Measurements from ENCODE around the gene SURF6.
"Not testable (repeated sequence)": the region's sequence is repeated elsewhere in the genome, so short reads cannot be mapped to it uniquely, and the experiment has no call there.

The SURF6 gene

DNA sequence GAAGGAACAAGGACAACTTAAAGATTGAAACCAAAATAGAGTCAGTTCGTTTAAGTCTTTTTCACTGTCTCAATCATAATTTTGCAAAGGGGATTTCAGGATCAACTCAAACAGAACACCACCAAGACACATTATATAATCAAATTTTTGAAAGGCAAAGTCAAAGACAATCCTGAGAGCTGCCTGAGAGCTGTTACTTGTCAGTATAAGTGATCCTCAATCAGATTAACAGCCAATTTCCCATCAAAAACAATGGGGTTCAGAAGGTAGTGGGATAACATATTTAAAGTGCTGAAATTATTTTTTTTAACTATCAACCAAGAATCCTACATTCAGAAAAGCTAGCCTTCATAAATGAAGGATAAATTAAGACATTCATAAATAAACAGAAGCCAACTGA, 41.7 kb downstream of the SURF6 start:
- H3K9me3 ChIP-seq (ENCODE audit: insufficient read depth, low read depth, low read length) = peaks cover 33% of the 10 kb centered on the region
- no peaks in the 10 kb centered on the region for H3K36me3 ChIP-seq (ENCODE audit: insufficient read depth, low read depth, low read length)
- H3K27me3 ChIP-seq (ENCODE audit: insufficient read depth, low read length) = no peaks in the 10 kb centered on the region
- H3K9ac ChIP-seq (ENCODE audit: low read depth, low read length) = no peak overlapping the region
- no peak overlapping the region for H3K27ac ChIP-seq (ENCODE audit: low read length)
- H3K4me3 ChIP-seq (ENCODE audit: low read length) = no peak overlapping the region
- H3K4me1 ChIP-seq (ENCODE audit: insufficient read depth, low read length) = no peaks in the 10 kb centered on the region

DNA sequence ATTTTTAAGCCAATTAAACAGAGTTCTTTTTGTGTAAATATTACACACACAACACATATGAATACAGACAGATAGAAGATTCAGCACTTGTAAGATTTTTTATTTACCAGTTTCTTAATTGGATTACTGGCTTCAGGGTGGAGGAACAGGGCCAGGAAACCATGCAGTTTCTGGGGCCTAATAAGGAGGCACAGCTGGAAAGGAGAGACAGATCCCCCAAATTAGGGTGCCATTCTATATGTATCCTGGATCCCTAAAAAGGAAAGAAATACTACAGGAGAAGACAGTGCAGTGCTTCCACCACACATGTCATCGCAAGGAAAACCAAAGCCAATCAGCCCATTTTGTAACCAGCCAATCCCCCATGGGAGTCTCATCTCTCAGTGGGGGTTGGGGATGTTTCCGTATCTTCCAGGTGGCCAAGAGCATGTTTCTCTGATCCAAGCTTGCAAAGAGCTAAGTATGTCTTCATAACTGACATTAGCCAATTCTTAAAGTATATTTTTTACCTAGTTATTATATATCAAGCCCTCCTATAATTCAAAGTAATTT, 45.2 kb downstream of the SURF6 start:
- Histone ChIP-seq H3K36me3 (ENCODE audit: insufficient read depth, low read depth, low read length) (no peaks in the 10 kb centered on the region), H3K27ac (ENCODE audit: low read length) (no peak overlapping the region), H3K9ac (ENCODE audit: low read depth, low read length) (no peak overlapping the region), H3K9me3 (ENCODE audit: insufficient read depth, low read depth, low read length) (peaks cover 54% of the 10 kb centered on the region), H3K27me3 (ENCODE audit: insufficient read depth, low read length) (no peaks in the 10 kb centered on the region), H3K4me3 (ENCODE audit: low read length) (no peak overlapping the region), H3K4me1 (ENCODE audit: insufficient read depth, low read length) (no peaks in the 10 kb centered on the region)

DNA sequence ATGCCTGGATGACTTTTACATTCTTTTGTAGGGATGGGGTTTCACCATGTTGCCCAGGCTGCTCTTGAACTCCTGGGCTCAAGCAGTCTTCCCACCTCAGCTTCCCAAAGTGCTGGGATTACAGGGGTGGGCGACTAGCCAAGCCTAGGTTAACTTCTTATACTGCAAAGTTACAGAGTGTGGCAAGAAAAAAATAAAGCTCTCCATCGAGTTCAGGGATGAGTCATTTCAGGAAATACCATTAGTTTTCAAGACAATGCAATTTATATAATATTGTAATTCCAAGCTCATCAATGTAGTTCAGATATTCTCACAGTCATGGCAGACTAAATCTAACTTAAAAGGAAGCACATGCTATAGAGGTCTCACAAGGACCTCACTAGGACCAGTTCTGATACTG, 49.5 kb downstream of the SURF6 start:
- Histone ChIP-seq H3K27me3 (ENCODE audit: insufficient read depth, low read length) (no peaks in the 10 kb centered on the region), H3K9ac (ENCODE audit: low read depth, low read length) (no peak overlapping the region), H3K4me3 (ENCODE audit: low read length) (no peak overlapping the region), H3K9me3 (ENCODE audit: insufficient read depth, low read depth, low read length) (peaks cover 41% of the 10 kb centered on the region), H3K4me1 (ENCODE audit: insufficient read depth, low read length) (no peaks in the 10 kb centered on the region), H3K36me3 (ENCODE audit: insufficient read depth, low read depth, low read length) (no peaks in the 10 kb centered on the region), H3K27ac (ENCODE audit: low read length) (no peak overlapping the region)

DNA sequence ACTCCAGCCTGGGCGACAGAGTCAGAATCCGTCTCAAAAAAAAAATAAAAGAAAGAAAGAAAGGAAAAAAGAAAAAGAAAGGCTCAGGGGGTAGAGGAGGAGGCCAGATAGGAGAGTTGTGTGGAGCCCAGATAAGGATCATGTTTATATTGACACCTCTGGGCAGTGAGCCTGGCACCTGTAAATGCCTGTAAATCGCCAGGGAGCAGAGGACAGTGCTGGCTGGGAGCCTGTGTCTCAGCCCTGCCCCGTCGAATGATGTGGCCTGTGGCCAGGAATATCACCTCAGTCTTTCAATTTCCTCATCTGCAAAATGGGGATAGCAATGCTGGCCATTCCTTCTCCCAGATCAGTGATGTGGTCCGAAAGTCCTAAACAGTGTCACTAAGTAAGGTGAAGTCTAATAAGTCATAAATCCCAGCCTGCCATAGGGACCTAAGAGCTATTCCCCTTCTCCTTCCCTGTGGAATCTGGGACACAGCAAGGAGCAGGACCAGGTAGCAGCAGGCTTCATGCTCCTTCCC, 50.7 kb downstream of the SURF6 start:
- peaks cover 2% of the 10 kb centered on the region for H3K27me3 ChIP-seq (ENCODE audit: insufficient read depth, low read length)

DNA sequence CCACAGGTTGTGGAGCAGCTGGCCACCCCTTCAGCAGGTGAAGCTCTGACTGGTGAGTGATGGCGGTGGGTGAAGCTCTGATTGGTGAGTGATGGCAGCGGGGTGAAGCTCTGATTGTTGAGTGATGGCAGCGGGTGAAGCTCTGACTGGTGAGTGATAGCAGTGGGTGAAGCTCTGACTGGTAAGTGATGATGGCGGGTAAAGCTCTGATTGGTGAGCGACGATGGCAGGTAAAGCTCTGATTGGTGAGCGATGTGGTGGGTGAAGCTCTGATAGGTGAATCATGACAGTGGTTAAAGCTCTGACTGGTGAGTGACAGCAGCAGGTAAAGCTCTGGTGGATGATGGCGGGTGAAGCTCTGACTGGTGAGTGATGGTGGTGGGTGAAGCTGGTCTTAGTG, 51.6 kb downstream of the SURF6 start:
- H3K27ac ChIP-seq (ENCODE audit: low read length) = no peak overlapping the region
- H3K4me3 ChIP-seq (ENCODE audit: low read length) = no peak overlapping the region
- peaks cover 11% of the 10 kb centered on the region for H3K27me3 ChIP-seq (ENCODE audit: insufficient read depth, low read length)
- no peak overlapping the region for H3K9ac ChIP-seq (ENCODE audit: low read depth, low read length)
- peaks cover 21% of the 10 kb centered on the region; the same call in 1 of the 2 replicates for H3K9me3 ChIP-seq (ENCODE audit: insufficient read depth, low read depth, low read length)
- no peaks in the 10 kb centered on the region for H3K4me1 ChIP-seq (ENCODE audit: insufficient read depth, low read length)
- no peaks in the 10 kb centered on the region for H3K36me3 ChIP-seq (ENCODE audit: insufficient read depth, low read depth, low read length)

More for the DNA sequence above, 50.7 kb downstream of the SURF6 start:
- H3K36me3 ChIP-seq (ENCODE audit: insufficient read depth, low read depth, low read length) = no peaks in the 10 kb centered on the region
- no peak overlapping the region for H3K27ac ChIP-seq (ENCODE audit: low read length)
- H3K4me3 ChIP-seq (ENCODE audit: low read length) = no peak overlapping the region
- no peaks in the 10 kb centered on the region for H3K4me1 ChIP-seq (ENCODE audit: insufficient read depth, low read length)
- peaks cover 29% of the 10 kb centered on the region for H3K9me3 ChIP-seq (ENCODE audit: insufficient read depth, low read depth, low read length)
- no peak overlapping the region for H3K9ac ChIP-seq (ENCODE audit: low read depth, low read length)

DNA sequence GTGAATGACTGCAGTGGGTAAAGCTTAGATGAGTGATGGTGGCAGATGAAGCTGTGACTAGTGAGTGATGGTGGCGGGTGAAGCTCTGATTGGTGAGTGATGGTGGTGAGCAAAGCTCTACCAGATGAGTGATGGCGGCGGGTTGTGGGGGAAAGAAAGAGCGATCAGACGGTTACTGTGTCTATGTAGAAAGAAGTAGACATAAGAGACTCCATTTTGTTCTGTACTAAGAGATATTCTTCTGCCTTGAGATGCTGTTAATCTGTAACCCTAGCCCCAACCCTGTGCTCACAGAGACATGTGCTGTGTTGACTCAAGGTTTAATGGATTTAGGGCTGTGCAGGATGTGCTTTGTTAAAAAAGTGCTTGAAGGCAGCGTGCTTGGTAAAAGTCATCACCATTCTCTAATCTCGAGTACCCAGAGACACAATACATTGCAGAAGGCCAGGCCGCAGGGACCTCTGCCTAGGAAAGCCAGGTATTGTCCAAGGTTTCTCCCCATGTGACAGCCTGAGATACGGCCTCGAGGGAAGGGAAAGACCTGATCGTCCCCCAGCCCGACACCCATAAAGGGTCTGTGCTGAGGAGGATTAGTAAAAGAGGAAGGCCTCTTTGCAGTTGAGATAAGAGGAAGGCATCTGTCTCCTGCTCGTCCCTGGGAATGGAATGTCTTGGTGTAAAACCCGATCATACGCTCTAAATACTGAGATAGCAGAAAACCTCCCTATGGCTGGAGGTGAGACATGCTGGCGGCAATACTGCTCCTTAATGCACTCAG, 52.5 kb downstream of the SURF6 start:
- H3K4me1 ChIP-seq (ENCODE audit: insufficient read depth, low read length); H3K9ac ChIP-seq (ENCODE audit: low read depth, low read length); H3K36me3 ChIP-seq (ENCODE audit: insufficient read depth, low read depth, low read length); H3K4me3 ChIP-seq (ENCODE audit: low read length); H3K27ac ChIP-seq (ENCODE audit: low read length): not testable (repeated sequence)
- Histone ChIP-seq H3K9me3 (ENCODE audit: insufficient read depth, low read depth, low read length) (peaks cover 18% of the 10 kb centered on the region), H3K27me3 (ENCODE audit: insufficient read depth, low read length) (peaks cover 20% of the 10 kb centered on the region)

DNA sequence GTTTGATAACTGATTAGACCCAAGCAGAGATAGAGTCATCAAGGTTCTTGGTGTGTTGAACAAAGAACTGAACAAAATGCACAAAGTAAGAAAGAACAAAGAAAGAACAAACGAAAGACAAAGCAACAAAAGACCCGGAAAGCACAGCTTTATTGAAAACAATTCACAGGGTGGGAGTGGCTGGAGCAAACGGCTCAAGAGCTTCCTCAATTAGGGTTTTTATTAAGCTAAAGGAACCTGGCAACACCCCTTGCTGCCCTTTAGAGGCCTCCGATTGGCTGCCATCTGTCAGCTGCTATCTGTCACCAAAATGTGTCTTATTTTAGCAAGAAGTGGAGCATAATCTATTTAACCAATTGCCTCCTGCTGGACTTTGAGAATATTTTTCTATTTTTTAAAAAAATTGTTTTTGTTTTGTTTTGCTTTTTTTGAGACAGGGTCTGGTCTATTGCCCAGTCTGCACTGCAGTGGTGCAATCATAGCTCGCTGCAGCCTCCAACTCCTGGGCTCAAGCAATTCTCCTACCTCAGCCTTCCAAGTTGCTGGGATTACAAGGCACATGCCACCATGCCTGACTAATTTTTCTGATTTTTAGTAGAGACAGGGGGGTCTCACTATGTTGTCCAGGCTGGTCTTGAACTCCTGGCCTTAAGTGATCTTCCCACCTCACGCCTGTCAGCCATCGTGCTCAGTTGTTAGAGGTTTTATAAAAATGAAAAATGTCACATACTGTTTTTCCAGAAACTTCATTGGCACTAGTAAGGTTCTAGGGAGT, 53.3 kb downstream of the SURF6 start:
- H3K9me3 ChIP-seq (ENCODE audit: insufficient read depth, low read depth, low read length) = peaks cover 12% of the 10 kb centered on the region
- no peak overlapping the region for H3K9ac ChIP-seq (ENCODE audit: low read depth, low read length)
- no peaks in the 10 kb centered on the region for H3K4me1 ChIP-seq (ENCODE audit: insufficient read depth, low read length)
- no peaks in the 10 kb centered on the region for H3K36me3 ChIP-seq (ENCODE audit: insufficient read depth, low read depth, low read length)
- peaks cover 28% of the 10 kb centered on the region for H3K27me3 ChIP-seq (ENCODE audit: insufficient read depth, low read length)
- no peak overlapping the region for H3K4me3 ChIP-seq (ENCODE audit: low read length)
- H3K27ac ChIP-seq (ENCODE audit: low read length) = no peak overlapping the region

DNA sequence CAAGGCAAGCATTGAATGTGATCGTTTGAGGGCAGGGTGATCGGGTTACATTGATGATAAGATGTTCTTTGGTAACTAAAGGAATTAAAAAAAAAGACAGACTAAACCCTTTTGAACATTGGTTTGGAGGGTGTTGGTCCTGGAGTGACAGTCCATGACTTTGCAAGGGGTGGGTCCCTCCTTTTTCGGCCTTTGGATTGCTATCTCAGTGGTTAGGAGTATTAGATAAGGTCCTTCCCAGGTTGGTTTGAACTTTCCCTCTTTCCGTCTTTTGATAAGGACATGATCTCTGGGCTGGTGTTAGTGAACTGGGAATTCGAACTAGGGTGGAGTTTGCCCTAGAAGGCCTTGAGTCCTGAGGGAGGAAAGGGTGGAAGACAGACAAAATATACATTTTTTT, 55.6 kb downstream of the SURF6 start:
- H3K27me3 ChIP-seq (ENCODE audit: insufficient read depth, low read length) = peaks cover 50% of the 10 kb centered on the region
- no peaks in the 10 kb centered on the region for H3K36me3 ChIP-seq (ENCODE audit: insufficient read depth, low read depth, low read length)
- H3K9ac ChIP-seq (ENCODE audit: low read depth, low read length) = no peak overlapping the region
- peaks cover 2% of the 10 kb centered on the region for H3K9me3 ChIP-seq (ENCODE audit: insufficient read depth, low read depth, low read length)
- no peak overlapping the region for H3K27ac ChIP-seq (ENCODE audit: low read length)
- no peaks in the 10 kb centered on the region for H3K4me1 ChIP-seq (ENCODE audit: insufficient read depth, low read length)
- H3K4me3 ChIP-seq (ENCODE audit: low read length) = no peak overlapping the region

All from iPS-20b (cell line).